Rectal smooth muscle tissue (tissue), 1 donor: ENCODE data around the gene PLCL1.
"Not testable (repeated sequence)": the region's sequence is repeated elsewhere in the genome, so short reads cannot be mapped to it uniquely, and the experiment has no call there.

Experiments
- H3K27ac ChIP-seq: one replicate; pipeline ENCODE4 v1.7.0; 2013; ENCODE audit warnings: low read depth, low read length, inconsistent platforms
- H3K27me3 ChIP-seq: one replicate; pipeline ENCODE4 v1.7.0; 2013; ENCODE audit warnings: low read length; ENCODE audit not compliant: control insufficient read depth, insufficient read depth
- H3K36me3 ChIP-seq: one replicate; pipeline ENCODE4 v1.7.0; 2013; ENCODE audit warnings: low read length; ENCODE audit not compliant: control insufficient read depth, insufficient read depth
- H3K4me1 ChIP-seq: one replicate; pipeline ENCODE4 v1.7.0; 2013; ENCODE audit warnings: low read length; ENCODE audit not compliant: control insufficient read depth, insufficient read depth
- H3K4me3 ChIP-seq: one replicate; pipeline ENCODE4 v1.7.0; 2013; ENCODE audit warnings: low read length
- H3K9ac ChIP-seq: one replicate; pipeline ENCODE4 v1.7.0; 2013; ENCODE audit warnings: low read length

PLCL1 gene

GRCh38 chr2:197821550-197822289, 17.3 kb downstream of the PLCL1 start:
- no peak overlapping the region for H3K9ac ChIP-seq
- no peaks in the 10 kb centered on the region for H3K27me3 ChIP-seq
- peak overlapping the region; percentile 21 for H3K27ac ChIP-seq
- H3K4me1 ChIP-seq, result peaks cover 13% of the 10 kb centered on the region
- no peak overlapping the region for H3K4me3 ChIP-seq
- H3K36me3 ChIP-seq, result no peaks in the 10 kb centered on the region

- Histone ChIP-seq H3K27ac (peak overlapping the region; percentile 21), H3K4me1 (peaks cover 13% of the 10 kb centered on the region), H3K9ac (no peak overlapping the region), H3K4me3 (no peak overlapping the region), H3K36me3 (no peaks in the 10 kb centered on the region), H3K27me3 (no peaks in the 10 kb centered on the region)
These were observed 17.9 kb downstream of the PLCL1 start for GRCh38 chr2:197822333-197822732.

- H3K4me1 ChIP-seq, result peaks cover 2% of the 10 kb centered on the region
- no peak overlapping the region for H3K27ac ChIP-seq
- H3K9ac ChIP-seq, result no peak overlapping the region
- H3K36me3 ChIP-seq, result no peaks in the 10 kb centered on the region
- H3K4me3 ChIP-seq, result no peak overlapping the region
- no peaks in the 10 kb centered on the region for H3K27me3 ChIP-seq
These were observed 23.2 kb downstream of the PLCL1 start for GRCh38 chr2:197827618-197828017.

GRCh38 chr2:197828464-197829135, 24.2 kb downstream of the PLCL1 start:
- H3K4me3 ChIP-seq, result no peak overlapping the region
- H3K27ac ChIP-seq, result no peak overlapping the region
- no peaks in the 10 kb centered on the region for H3K4me1 ChIP-seq
- H3K36me3 ChIP-seq, result no peaks in the 10 kb centered on the region
- H3K9ac ChIP-seq, result no peak overlapping the region
- no peaks in the 10 kb centered on the region for H3K27me3 ChIP-seq

GRCh38 chr2:197834771-197835170, 30.4 kb downstream of the PLCL1 start:
- not testable (repeated sequence) for H3K36me3 ChIP-seq

GRCh38 chr2:197835293-197835692, 30.9 kb downstream of the PLCL1 start:
- Histone ChIP-seq H3K27me3 (no peaks in the 10 kb centered on the region), H3K9ac (no peak overlapping the region), H3K4me1 (no peaks in the 10 kb centered on the region), H3K4me3 (no peak overlapping the region), H3K27ac (no peak overlapping the region), H3K36me3 (no peaks in the 10 kb centered on the region)

More at GRCh38 chr2:197834771-197835170, 30.4 kb downstream of the PLCL1 start:
- H3K27ac ChIP-seq, H3K4me1 ChIP-seq, H3K4me3 ChIP-seq, H3K9ac ChIP-seq, H3K27me3 ChIP-seq: not testable (repeated sequence)

- Histone ChIP-seq H3K27me3 (no peaks in the 10 kb centered on the region), H3K4me1 (no peaks in the 10 kb centered on the region), H3K36me3 (no peaks in the 10 kb centered on the region), H3K9ac (no peak overlapping the region), H3K4me3 (no peak overlapping the region), H3K27ac (no peak overlapping the region)
These were observed 33.6 kb downstream of the PLCL1 start for GRCh38 chr2:197838036-197838435.

- H3K4me3 ChIP-seq, result no peak overlapping the region
- H3K9ac ChIP-seq, result no peak overlapping the region
- H3K27ac ChIP-seq, result no peak overlapping the region
- H3K4me1 ChIP-seq, result no peaks in the 10 kb centered on the region
- no peaks in the 10 kb centered on the region for H3K36me3 ChIP-seq
- H3K27me3 ChIP-seq, result no peaks in the 10 kb centered on the region
These were observed 34.2 kb downstream of the PLCL1 start for GRCh38 chr2:197838579-197838978.

- H3K9ac ChIP-seq, result no peak overlapping the region
- H3K4me3 ChIP-seq, result no peak overlapping the region
- no peaks in the 10 kb centered on the region for H3K27me3 ChIP-seq
- H3K36me3 ChIP-seq, result no peaks in the 10 kb centered on the region
- H3K4me1 ChIP-seq, result no peaks in the 10 kb centered on the region
- no peak overlapping the region for H3K27ac ChIP-seq
These were observed 34.9 kb downstream of the PLCL1 start for GRCh38 chr2:197839327-197839726.

- no peak overlapping the region for H3K27ac ChIP-seq
- no peaks in the 10 kb centered on the region for H3K4me1 ChIP-seq
- no peaks in the 10 kb centered on the region for H3K36me3 ChIP-seq
- no peak overlapping the region for H3K9ac ChIP-seq
- H3K4me3 ChIP-seq, result no peak overlapping the region
- no peaks in the 10 kb centered on the region for H3K27me3 ChIP-seq
These were observed 35.5 kb downstream of the PLCL1 start for GRCh38 chr2:197839856-197840255.

- Histone ChIP-seq H3K27ac (no peak overlapping the region), H3K4me3 (no peak overlapping the region), H3K36me3 (no peaks in the 10 kb centered on the region), H3K4me1 (peaks cover 7% of the 10 kb centered on the region), H3K9ac (no peak overlapping the region), H3K27me3 (no peaks in the 10 kb centered on the region)
These were observed 41.7 kb downstream of the PLCL1 start for GRCh38 chr2:197846128-197846527.

- Histone ChIP-seq H3K9ac (no peak overlapping the region), H3K36me3 (no peaks in the 10 kb centered on the region), H3K4me1 (peaks cover 7% of the 10 kb centered on the region), H3K27me3 (no peaks in the 10 kb centered on the region), H3K4me3 (no peak overlapping the region), H3K27ac (no peak overlapping the region)
These were observed 42.4 kb downstream of the PLCL1 start for GRCh38 chr2:197846777-197847176.
